Transverse colon (tissue), 4 donors: Measurements from ENCODE around the gene ACTR1B.

Experiments
- CTCF ChIP-seq, 5 experiments: fragments of 200-600 bp in 3 of 5; fragments of 450-650 bp in 2 of 5; sonication (generic) in 3 of 5; IDR thresholded peaks; 1 replicate in 2 of 5; 2 replicates in 3 of 5; pipeline ENCODE4 v1.5.1; 2016 to 2017; ENCODE audit warnings: antibody characterized with exemption in 5 of 5, inconsistent platforms in 3 of 5, mild to moderate bottlenecking in 2 of 5, moderate library complexity in 1 of 5
- POLR2A ChIP-seq: fragments of 450-650 bp; IDR thresholded peaks from one replicate; pipeline ENCODE4 v1.6.1; 2016; ENCODE audit warnings: antibody characterized with exemption, mild to moderate bottlenecking, moderate library complexity
- POLR2AphosphoS5 ChIP-seq, 3 donors: sonication (generic); formaldehyde crosslinking; IDR thresholded peaks; one replicate each; pipeline ENCODE4 v1.6.1; 2016; ENCODE audit warnings: antibody characterized with exemption in 3 of 3

GRCh38 chr2:97657986-97658690 lies 5.7 kb downstream of the ACTR1B start:
- TF ChIP-seq POLR2A (no peak), CTCF (IDR thresholded peaks at IDR 0.05) (no peak), POLR2AphosphoS5 (IDR thresholded peaks at IDR 0.05) (no peak)
